Smooth muscle cell (in vitro differentiated cells): ENCODE results near the gene NCKAP5. TPM values are rescaled to one million over a fixed set of nuclear protein-coding genes. Genes with fewer than 3 reads are reported as not detected.
A peak's percentile ranks its signal among the peaks of the same experiment; 100 is the strongest.

Experiments
- DNase-seq: peaks from one replicate; lab custom pipeline; 2025; ENCODE audit not compliant: unreplicated experiment; lab: John Stamatoyannopoulos, UW
- H2AFZ ChIP-seq: fragments of 200-600 bp; sonication (generic); 2 replicates; pipeline ENCODE4 v1.6.0; 2016; ENCODE audit warnings: antibody characterized with exemption, low read depth, mild to moderate bottlenecking
- H3F3A ChIP-seq: fragments of 200-600 bp; sonication (generic); 2 replicates; pipeline ENCODE4 v1.6.0; 2017; ENCODE audit warnings: antibody characterized with exemption, low read depth
- H3K27ac ChIP-seq: fragments of 200-600 bp; sonication (generic); 2 replicates; pipeline ENCODE4 v1.5.1; 2016; ENCODE audit warnings: low read depth, mild to moderate bottlenecking
- H3K27me3 ChIP-seq: fragments of 200-600 bp; sonication (generic); 2 replicates; pipeline ENCODE4 v1.6.1; 2016; ENCODE audit warnings: low read depth, mild to moderate bottlenecking
- H3K36me3 ChIP-seq: fragments of 200-600 bp; sonication (generic); 2 replicates; pipeline ENCODE4 v1.5.1; 2016; ENCODE audit warnings: low read depth
- H3K4me1 ChIP-seq: fragments of 200-600 bp; sonication (generic); 2 replicates; pipeline ENCODE4 v1.5.1; 2016; ENCODE audit warnings: low read depth
- H3K4me2 ChIP-seq: fragments of 200-600 bp; sonication (generic); 2 replicates; pipeline ENCODE4 v1.6.0; 2016; ENCODE audit warnings: mild to moderate bottlenecking
- H3K4me3 ChIP-seq: fragments of 200-600 bp; sonication (generic); 2 replicates; pipeline ENCODE4 v1.5.1; 2016; ENCODE audit warnings: mild to moderate bottlenecking
- H3K79me2 ChIP-seq: fragments of 200-600 bp; sonication (generic); 2 replicates; pipeline ENCODE4 v1.6.0; 2016; ENCODE audit warnings: low read depth, mild to moderate bottlenecking
- H3K9ac ChIP-seq: fragments of 200-600 bp; sonication (generic); 2 replicates; pipeline ENCODE4 v1.6.0; 2016; ENCODE audit warnings: low read depth
- H3K9me3 ChIP-seq: fragments of 200-600 bp; sonication (generic); replicated peaks from 2 replicates; pipeline ENCODE4 v1.5.1; 2016; ENCODE audit warnings: low read depth
- H4K20me1 ChIP-seq: fragments of 200-600 bp; sonication (generic); 2 replicates; pipeline ENCODE4 v1.6.0; 2016; ENCODE audit warnings: low read depth
- CTCF ChIP-seq: fragments of 200-600 bp; sonication (generic); IDR thresholded peaks from 2 replicates; pipeline ENCODE4 v1.5.1; 2017; ENCODE audit warnings: borderline replicate concordance, mild to moderate bottlenecking, antibody characterized with exemption; ENCODE audit not compliant: insufficient read depth, poor library complexity, severe bottlenecking
- WGBS: methylation state at CpG from one replicate; pipeline ENCODE4 v1.1.7; 2016; ENCODE audit warnings: low lambda C conversion rate; 5-methylcytosine and 5-hydroxymethylcytosine counted together
- polyA plus RNA-seq: library from polyadenylated mRNA; unstranded; fragments of >200 nt; fragmentation: Nextera tagmentation; extraction: Ambion mirVana; gene quantifications from 2 replicates; pipeline ENCODE4 v1.2.1, GENCODE V29; 2016
- total RNA-seq: library from RNA; depleted of rRNA; stranded (reverse); fragments of >200 nt; gene quantifications from 2 replicates; pipeline ENCODE4 v1.2.3, GENCODE V29; 2014

The NCKAP5 gene
- total and polyA plus RNA-seq, 2 experiments from 2014 or later = 4.6 to 9.5 TPM

GRCh38 chr2:132670496-132671150, 897.6 kb downstream of the NCKAP5 start:
- Histone ChIP-seq H4K20me1 (no peaks in the 10 kb centered on the region), H3K9me3 (no peaks in the 10 kb centered on the region), H3K79me2 (no peaks in the 10 kb centered on the region), H3K4me2 (peak overlapping the region; percentile 97), H3K36me3 (no peaks in the 10 kb centered on the region), H3K4me3 (peak overlapping the region; percentile 54), H3K9ac (no peak overlapping the region), H2AFZ (no peak overlapping the region), H3F3A (no peaks in the 10 kb centered on the region), H3K27me3 (peaks cover 57% of the 10 kb centered on the region), H3K4me1 (peaks cover 19% of the 10 kb centered on the region), H3K27ac (no peak overlapping the region)
- no peak for TF ChIP-seq CTCF
- DNase-seq = no peak
- WGBS = under 1% methylated on average over 34 of the region's 44 CpGs

- Histone ChIP-seq H3K4me3 (peak within 1 kb of the TSS; percentile 54), H2AFZ (no peak within 1 kb of the TSS), H4K20me1 (no peaks in the 10 kb centered on the region), H3K4me1 (peaks cover 19% of the 10 kb centered on the region), H3K79me2 (no peaks in the 10 kb centered on the region), H3K9me3 (no peaks in the 10 kb centered on the region), H3F3A (no peaks in the 10 kb centered on the region), H3K9ac (no peak within 1 kb of the TSS), H3K27me3 (peaks cover 57% of the 10 kb centered on the region), H3K36me3 (no peaks in the 10 kb centered on the region), H3K27ac (no peak within 1 kb of the TSS), H3K4me2 (peak within 1 kb of the TSS; percentile 97)
- DNase-seq = no peak
- no peak for TF ChIP-seq CTCF
- under 1% methylated on average over 34 of the region's 59 CpGs for WGBS
Measured at GRCh38 chr2:132669908-132670495, 898.3 kb downstream of the NCKAP5 start, which contains the start of gene LYPD1. Gene LYPD1, minus strand, starts transcription at chr2:132670205. Its CDS starts 273 bp downstream, at chr2:132669932.

GRCh38 chr2:132668987-132669907, 899.0 kb downstream of the NCKAP5 start:
- peaks cover 19% of the 10 kb centered on the region for H3K4me1 ChIP-seq
- peaks cover 57% of the 10 kb centered on the region for H3K27me3 ChIP-seq
- H3K4me3 ChIP-seq = peak overlapping the region; percentile 54
- H4K20me1 ChIP-seq = no peaks in the 10 kb centered on the region
- no peaks in the 10 kb centered on the region for H3K9me3 ChIP-seq
- H3K36me3 ChIP-seq = no peaks in the 10 kb centered on the region
- 2% methylated on average over 75 of the region's 80 CpGs for WGBS
- H2AFZ ChIP-seq = no peak overlapping the region
- no peaks in the 10 kb centered on the region for H3F3A ChIP-seq
- H3K79me2 ChIP-seq = no peaks in the 10 kb centered on the region
- H3K4me2 ChIP-seq = peak overlapping the region; percentile 97
- TF ChIP-seq CTCF = no peak
- no peak overlapping the region for H3K9ac ChIP-seq
- no peak overlapping the region for H3K27ac ChIP-seq
- DNase-seq = no peak
